OCI-LY1 (cell line): ENCODE data around the gene NECTIN4.

Source experiments
- H2AFZ ChIP-seq: fragments of 200-600 bp; sonication (generic), shearing (Covaris generic); 2 replicates; pipeline ENCODE4 v1.6.0; 2014; ENCODE audit warnings: antibody characterized with exemption, mild to moderate bottlenecking, low read length
- H3F3A ChIP-seq: fragments of 200-600 bp; sonication (generic), shearing (Covaris generic); 2 replicates; pipeline ENCODE4 v1.6.0; 2014; ENCODE audit warnings: mild to moderate bottlenecking, antibody characterized with exemption, low read length, moderate library complexity; ENCODE audit not compliant: insufficient read depth
- H3K27ac ChIP-seq: fragments of 200-600 bp; sonication (generic); 2 replicates; pipeline ENCODE4 v1.5.1; 2014; ENCODE audit warnings: low read length, mixed run types, mild to moderate bottlenecking, low read depth; ENCODE audit not compliant: poor library complexity, severe bottlenecking
- H3K27me3 ChIP-seq: fragments of 200-600 bp; sonication (generic); 2 replicates; pipeline ENCODE4 v1.6.0; 2014; ENCODE audit warnings: antibody characterized with exemption, mild to moderate bottlenecking, low read length, moderate library complexity; ENCODE audit not compliant: insufficient read depth
- H3K36me3 ChIP-seq: fragments of 200-600 bp; sonication (generic); 2 replicates; pipeline ENCODE4 v1.6.1; 2014; ENCODE audit warnings: mild to moderate bottlenecking, antibody characterized with exemption, low read length, moderate library complexity, mixed read lengths; ENCODE audit not compliant: insufficient read depth
- H3K4me1 ChIP-seq: fragments of 200-600 bp; sonication (generic); 2 replicates; pipeline ENCODE4 v1.5.1; 2014; ENCODE audit warnings: mild to moderate bottlenecking, low read length, moderate library complexity; ENCODE audit not compliant: insufficient read depth, severe bottlenecking
- H3K4me2 ChIP-seq: fragments of 200-600 bp; sonication (generic), shearing (Covaris generic); 2 replicates; pipeline ENCODE4 v1.6.1; 2014; ENCODE audit warnings: low read length
- H3K4me3 ChIP-seq: fragments of 200-600 bp; sonication (generic); 2 replicates; pipeline ENCODE4 v1.5.1; 2014; ENCODE audit warnings: low read length, low read depth, mild to moderate bottlenecking, mixed read lengths; ENCODE audit not compliant: poor library complexity, severe bottlenecking
- H3K79me2 ChIP-seq: fragments of 200-600 bp; shearing (Covaris generic); 2 replicates; pipeline ENCODE4 v1.6.1; 2016; ENCODE audit warnings: mixed run types, low read length, mixed read lengths; ENCODE audit not compliant: insufficient read depth
- H3K9ac ChIP-seq: fragments of 200-600 bp; sonication (generic), shearing (Covaris generic); 2 replicates; pipeline ENCODE4 v1.6.1; 2014; ENCODE audit warnings: mild to moderate bottlenecking, low read length, mixed read lengths
- H3K9me2 ChIP-seq: fragments of 200-600 bp; sonication (generic), shearing (Covaris generic); 2 replicates; pipeline ENCODE4 v1.6.1; 2014; ENCODE audit warnings: low read depth, mild to moderate bottlenecking, low read length, mixed read lengths
- H3K9me3 ChIP-seq: fragments of 200-600 bp; shearing (Covaris generic); 2 replicates; pipeline ENCODE4 v1.6.1; 2014; ENCODE audit warnings: low read length, mixed read lengths
- H4K20me1 ChIP-seq: fragments of 200-600 bp; sonication (generic), shearing (Covaris generic); 2 replicates; pipeline ENCODE4 v1.6.0; 2016; ENCODE audit warnings: mild to moderate bottlenecking, low read length; ENCODE audit not compliant: insufficient read depth
- CTCF ChIP-seq: fragments of 200-600 bp; sonication (generic), shearing (Covaris generic); IDR thresholded peaks from 2 replicates; pipeline ENCODE4 v1.5.1; 2017; ENCODE audit warnings: mild to moderate bottlenecking, antibody characterized with exemption, low read length, moderate library complexity, mixed read lengths
- EZH2 ChIP-seq: fragments of 200-600 bp; sonication (generic), shearing (Covaris generic); IDR thresholded peaks from 2 replicates; pipeline ENCODE4 v1.8.0; 2017; ENCODE audit warnings: borderline replicate concordance, mixed run types, mild to moderate bottlenecking, antibody characterized with exemption, low read length, moderate library complexity, mixed read lengths

Gene NECTIN4

GRCh38 chr1:161037661-161038522 is 51.5 kb downstream of the NECTIN4 start:
- H3K9me2 ChIP-seq, result no peaks in the 10 kb centered on the region
- TF ChIP-seq CTCF, result no peak
- peak overlapping the region; percentile 77 for H3K9ac ChIP-seq
- no peaks in the 10 kb centered on the region for H4K20me1 ChIP-seq
- H3K79me2 ChIP-seq, result no peaks in the 10 kb centered on the region
- peaks cover 42% of the 10 kb centered on the region for H3K36me3 ChIP-seq
- H3K4me2 ChIP-seq, result peak overlapping the region; percentile 69
- peak overlapping the region; percentile 71 for H3K4me3 ChIP-seq
- H2AFZ ChIP-seq, result no peak overlapping the region
- no peaks in the 10 kb centered on the region for H3K9me3 ChIP-seq
- no peaks in the 10 kb centered on the region for H3K27me3 ChIP-seq
- H3F3A ChIP-seq, result no peaks in the 10 kb centered on the region
- H3K27ac ChIP-seq, result peak overlapping the region; percentile 67
- peaks cover 43% of the 10 kb centered on the region for H3K4me1 ChIP-seq

GRCh38 chr1:161033751-161034150 is 55.6 kb downstream of the NECTIN4 start:
- H3K36me3 ChIP-seq, result peaks cover 4% of the 10 kb centered on the region; the same call in 1 of the 2 replicates
- no peaks in the 10 kb centered on the region for H3K27me3 ChIP-seq
- no peaks in the 10 kb centered on the region for H3K79me2 ChIP-seq
- peaks cover 27% of the 10 kb centered on the region for H3K4me1 ChIP-seq
- no peak overlapping the region for H2AFZ ChIP-seq
- no peaks in the 10 kb centered on the region for H3F3A ChIP-seq
- TF ChIP-seq CTCF (no peak), EZH2 (no peak)
- no peaks in the 10 kb centered on the region for H3K9me2 ChIP-seq
- H3K4me3 ChIP-seq, result no peak overlapping the region
- no peaks in the 10 kb centered on the region for H4K20me1 ChIP-seq
- no peak overlapping the region for H3K27ac ChIP-seq
- no peak overlapping the region for H3K9ac ChIP-seq
- no peaks in the 10 kb centered on the region for H3K9me3 ChIP-seq
- H3K4me2 ChIP-seq, result no peak overlapping the region

- H3F3A ChIP-seq, result no peaks in the 10 kb centered on the region
- no peaks in the 10 kb centered on the region for H3K9me2 ChIP-seq
- no peaks in the 10 kb centered on the region for H3K79me2 ChIP-seq
- H3K27ac ChIP-seq, result no peak overlapping the region
- H3K9ac ChIP-seq, result no peak overlapping the region
- H3K9me3 ChIP-seq, result no peaks in the 10 kb centered on the region
- H3K36me3 ChIP-seq, result peaks cover 8% of the 10 kb centered on the region; the same call in 1 of the 2 replicates
- H3K4me3 ChIP-seq, result no peak overlapping the region
- peaks cover 17% of the 10 kb centered on the region for H3K4me1 ChIP-seq
- no peak overlapping the region for H2AFZ ChIP-seq
- H3K27me3 ChIP-seq, result no peaks in the 10 kb centered on the region
- no peak overlapping the region for H3K4me2 ChIP-seq
- TF ChIP-seq EZH2 (no peak), CTCF (no peak)
- no peaks in the 10 kb centered on the region for H4K20me1 ChIP-seq
Measured at GRCh38 chr1:161032409-161032808, 56.9 kb downstream of the NECTIN4 start.
